GM23248 (cell line): ENCODE results near the gene ZNF831. TPM values are rescaled to one million over a fixed set of nuclear protein-coding genes. Genes with fewer than 3 reads are reported as not detected.

Experiments used
- DNase-seq: peaks from one replicate; pipeline ENCODE4 v3.0.0-alpha.2; 2015
- H2AFZ ChIP-seq: fragments of 200-600 bp; sonication (generic); 2 replicates; pipeline ENCODE4 v1.6.1; 2016; ENCODE audit warnings: antibody characterized with exemption
- H3F3A ChIP-seq: fragments of 200-600 bp; sonication (generic); 2 replicates; pipeline ENCODE4 v1.6.1; 2016; ENCODE audit warnings: mild to moderate bottlenecking, antibody characterized with exemption, mixed run types; ENCODE audit not compliant: insufficient read depth
- H3K27ac ChIP-seq: fragments of 200-600 bp; sonication (generic); 2 replicates; pipeline ENCODE4 v1.5.1; 2016; ENCODE audit warnings: mild to moderate bottlenecking
- H3K27me3 ChIP-seq: fragments of 200-600 bp; sonication (generic); replicated peaks from 2 replicates; pipeline ENCODE4 v1.6.1; 2016; ENCODE audit warnings: mild to moderate bottlenecking; ENCODE audit not compliant: insufficient read depth
- H3K36me3 ChIP-seq: fragments of 200-600 bp; sonication (generic); 2 replicates; pipeline ENCODE4 v1.6.1; 2016; ENCODE audit warnings: low read depth, mild to moderate bottlenecking
- H3K4me1 ChIP-seq: fragments of 200-600 bp; sonication (generic); 2 replicates; pipeline ENCODE4 v1.6.1; 2016; ENCODE audit warnings: mild to moderate bottlenecking; ENCODE audit not compliant: insufficient read depth
- H3K4me2 ChIP-seq: fragments of 200-600 bp; sonication (generic); one replicate; pipeline ENCODE4 v1.6.1; 2016; ENCODE audit warnings: mild to moderate bottlenecking; ENCODE audit not compliant: unreplicated experiment
- H3K4me3 ChIP-seq: fragments of 200-600 bp; sonication (generic); 2 replicates; pipeline ENCODE4 v1.5.1; 2016; ENCODE audit warnings: mild to moderate bottlenecking
- H3K79me2 ChIP-seq: fragments of 200-600 bp; sonication (generic); 2 replicates; pipeline ENCODE4 v1.6.1; 2016; ENCODE audit warnings: mild to moderate bottlenecking; ENCODE audit not compliant: insufficient read depth
- H3K9ac ChIP-seq: fragments of 200-600 bp; sonication (generic); 2 replicates; pipeline ENCODE4 v1.6.1; 2016; ENCODE audit warnings: mild to moderate bottlenecking
- H3K9me2 ChIP-seq: fragments of 200-600 bp; sonication (generic); 2 replicates; pipeline ENCODE4 v1.6.1; 2016; ENCODE audit warnings: mixed run types, mild to moderate bottlenecking, moderate library complexity; ENCODE audit not compliant: insufficient read depth
- H3K9me3 ChIP-seq: fragments of 200-600 bp; sonication (generic); one replicate; pipeline ENCODE4 v1.6.1; 2017; ENCODE audit warnings: low read depth
- H4K20me1 ChIP-seq: fragments of 200-600 bp; sonication (generic); 2 replicates; pipeline ENCODE4 v1.6.0; 2016; ENCODE audit not compliant: insufficient read depth
- EZH2 ChIP-seq: fragments of 200-600 bp; sonication (generic); IDR thresholded peaks from 2 replicates; pipeline ENCODE4 v1.6.1; 2018; ENCODE audit warnings: antibody characterized with exemption, mild to moderate bottlenecking; ENCODE audit not compliant: insufficient read depth, poor library complexity, severe bottlenecking
- EZH2phosphoT487 ChIP-seq: fragments of 200-600 bp; sonication (generic); IDR thresholded peaks from 2 replicates; pipeline ENCODE4 v1.6.1; 2018; ENCODE audit warnings: antibody characterized with exemption, moderate library complexity, mild to moderate bottlenecking, low read depth; ENCODE audit not compliant: insufficient read depth
- WGBS, 2 experiments: methylation state at CpG; one replicate each; pipeline ENCODE4 v1.1.6; 2015 to 2017; ENCODE audit warnings: low lambda C conversion rate in 2 of 2, low coverage in 1 of 2; ENCODE audit errors: missing lambda C conversion rate in 2 of 2; 5-methylcytosine and 5-hydroxymethylcytosine counted together
- in situ Hi-C: fragments of 300-500 bp; cut with MboI; formaldehyde crosslinking; loops from 2 replicates; pipeline ENCODE4 v1.15.0; 2020
- polyA plus RNA-seq: library from polyadenylated mRNA; unstranded; fragments of >200 nt; fragmentation: Nextera tagmentation; extraction: Ambion mirVana; gene quantifications from 2 replicates; pipeline ENCODE4 v1.2.1, GENCODE V29; 2016
- total RNA-seq: library from RNA; depleted of rRNA; stranded (reverse); fragments of >200 nt; shearing (Covaris generic); gene quantifications from 2 replicates; pipeline ENCODE4 v1.2.3, GENCODE V29; 2014

The ZNF831 gene
- total and polyA plus RNA-seq, 2 experiments from 2014 or later = not detected

- in situ Hi-C loops = no loop called here
- no peak for DNase-seq
Observed at GRCh38 chr20:59231124-59231804, 67.6 kb downstream of the ZNF831 start.

GRCh38 chr20:59232618-59233017, 69.0 kb downstream of the ZNF831 start:
- Histone ChIP-seq H3K4me3 (no peak overlapping the region), H3K4me1 (no peaks in the 10 kb centered on the region), H3K9ac (no peak overlapping the region), H3K4me2 (no peak overlapping the region), H4K20me1 (no peaks in the 10 kb centered on the region), H3K36me3 (no peaks in the 10 kb centered on the region), H3F3A (no peaks in the 10 kb centered on the region), H3K27me3 (peaks cover 16% of the 10 kb centered on the region), H2AFZ (no peak overlapping the region), H3K9me2 (no peaks in the 10 kb centered on the region), H3K27ac (no peak overlapping the region), H3K9me3 (no peaks in the 10 kb centered on the region), H3K79me2 (no peaks in the 10 kb centered on the region)
- TF ChIP-seq EZH2phosphoT487 = no peak
- TF ChIP-seq EZH2 = no peak
- 23 to 33% methylated on average over 3 of the region's 3 CpGs for WGBS, 2 experiments
- in situ Hi-C loops = no loop called here
- DNase-seq = peak; percentile 26

More at GRCh38 chr20:59231124-59231804, 67.6 kb downstream of the ZNF831 start:
- H3K27me3 ChIP-seq = peaks cover 29% of the 10 kb centered on the region
- no peaks in the 10 kb centered on the region for H3K9me3 ChIP-seq
- no peaks in the 10 kb centered on the region for H3K79me2 ChIP-seq
- TF ChIP-seq EZH2phosphoT487 (no peak), EZH2 (no peak)
- no peaks in the 10 kb centered on the region for H3K36me3 ChIP-seq
- no peak overlapping the region for H3K27ac ChIP-seq
- H3K4me3 ChIP-seq = no peak overlapping the region
- no peaks in the 10 kb centered on the region for H3K9me2 ChIP-seq
- no peak overlapping the region for H3K9ac ChIP-seq
- no peak overlapping the region for H2AFZ ChIP-seq
- WGBS, 2 experiments = 20 to 21% methylated on average over 8 of the region's 8 CpGs
- H4K20me1 ChIP-seq = no peaks in the 10 kb centered on the region
- H3K4me1 ChIP-seq = no peaks in the 10 kb centered on the region
- H3F3A ChIP-seq = no peaks in the 10 kb centered on the region
- no peak overlapping the region for H3K4me2 ChIP-seq

GRCh38 chr20:59235226-59235625, 71.6 kb downstream of the ZNF831 start:
- Histone ChIP-seq H3K36me3 (no peaks in the 10 kb centered on the region), H3K4me2 (no peak overlapping the region), H3K27me3 (peaks cover 15% of the 10 kb centered on the region), H3K9ac (no peak overlapping the region), H3K9me2 (no peaks in the 10 kb centered on the region), H3K79me2 (no peaks in the 10 kb centered on the region), H3K4me3 (no peak overlapping the region), H3F3A (no peaks in the 10 kb centered on the region), H3K27ac (no peak overlapping the region), H4K20me1 (no peaks in the 10 kb centered on the region), H3K9me3 (no peaks in the 10 kb centered on the region), H3K4me1 (no peaks in the 10 kb centered on the region), H2AFZ (no peak overlapping the region)
- in situ Hi-C loops = no loop called here
- no peak for DNase-seq
- TF ChIP-seq EZH2phosphoT487 = no peak
- no peak for TF ChIP-seq EZH2
- 49 to 66% methylated on average over 5 of the region's 5 CpGs for WGBS, 2 experiments

GRCh38 chr20:59240006-59240405, 76.4 kb downstream of the ZNF831 start:
- Histone ChIP-seq H3K9ac (no peak overlapping the region), H3K27ac (no peak overlapping the region), H3F3A (no peaks in the 10 kb centered on the region), H3K9me3 (no peaks in the 10 kb centered on the region), H2AFZ (no peak overlapping the region), H3K27me3 (peaks cover 20% of the 10 kb centered on the region; the same call in 1 of the 2 replicates), H3K4me2 (no peak overlapping the region), H3K79me2 (no peaks in the 10 kb centered on the region), H3K4me1 (no peaks in the 10 kb centered on the region), H3K9me2 (no peaks in the 10 kb centered on the region), H3K36me3 (no peaks in the 10 kb centered on the region), H4K20me1 (no peaks in the 10 kb centered on the region), H3K4me3 (no peak overlapping the region)
- TF ChIP-seq EZH2 (no peak), EZH2phosphoT487 (no peak)
- WGBS, 2 experiments = 45 to 49% methylated on average over 4 of the region's 4 CpGs
- in situ Hi-C loops = no loop called here
- no peak for DNase-seq
